Measurements from ENCODE around the gene BDKRB1. TPM values are rescaled to one million over a fixed set of nuclear protein-coding genes. Genes with fewer than 3 reads are reported as not detected.
"Not testable (repeated sequence)": the region's sequence is repeated elsewhere in the genome, so short reads cannot be mapped to it uniquely, and the experiment has no call there.

Gene BDKRB1
- total RNA-seq, 2 donors from 2014 or later = 3.2 to 5.5 TPM

GRCh38 chr14:96239711-96240141 is 16.3 kb upstream of the BDKRB1 start:
- intact Hi-C loops (cut with DNase I) = no loop called here
- H3K4me1 ChIP-seq = no peaks in the 10 kb centered on the region
- peak overlapping the region in 1 of 2 donors; percentile 51 for H3K9ac ChIP-seq (ENCODE audit: low read depth in 2 of 2, low read length in 2 of 2)
- H3K9me3 ChIP-seq = no peaks in the 10 kb centered on the region
- peak; percentile 79 for DNase-seq
- H3K36me3 ChIP-seq = peaks cover 6% of the 10 kb centered on the region
- no peak overlapping the region for H3K4me3 ChIP-seq
- TF ChIP-seq CTCF (IDR thresholded peaks at IDR 0.05) = no peak
- H3K27ac ChIP-seq = peak overlapping the region; percentile 64
- no peaks in the 10 kb centered on the region for H3K27me3 ChIP-seq

- H3K36me3 ChIP-seq = peaks cover 6% of the 10 kb centered on the region
- H3K9me3 ChIP-seq = no peaks in the 10 kb centered on the region
- no peak overlapping the region for H3K9ac ChIP-seq (ENCODE audit: low read depth in 2 of 2, low read length in 2 of 2)
- H3K4me1 ChIP-seq = no peaks in the 10 kb centered on the region
- no peak for TF ChIP-seq CTCF (IDR thresholded peaks at IDR 0.05)
- no peak overlapping the region for H3K27ac ChIP-seq
- no peak for DNase-seq
- intact Hi-C loops (cut with DNase I) = no loop called here
- H3K27me3 ChIP-seq = no peaks in the 10 kb centered on the region
- no peak overlapping the region for H3K4me3 ChIP-seq
Observed at GRCh38 chr14:96240641-96241040, 15.4 kb upstream of the BDKRB1 start.

- Histone ChIP-seq H3K4me1 (no peaks in the 10 kb centered on the region), H3K4me3 (no peak overlapping the region), H3K36me3 (peaks cover 6% of the 10 kb centered on the region), H3K9me3 (no peaks in the 10 kb centered on the region), H3K27me3 (no peaks in the 10 kb centered on the region), H3K27ac (no peak overlapping the region), H3K9ac (ENCODE audit: low read depth in 2 of 2, low read length in 2 of 2) (no peak overlapping the region)
- DNase-seq = no peak
- intact Hi-C loops (cut with DNase I) = no loop called here
- no peak for TF ChIP-seq CTCF (IDR thresholded peaks at IDR 0.05)
Observed at GRCh38 chr14:96242126-96242525, 13.9 kb upstream of the BDKRB1 start.

- Histone ChIP-seq H3K4me3 (no peak overlapping the region), H3K4me1 (no peaks in the 10 kb centered on the region), H3K9ac (ENCODE audit: low read depth in 2 of 2, low read length in 2 of 2) (no peak overlapping the region), H3K36me3 (peaks cover 6% of the 10 kb centered on the region), H3K27ac (no peak overlapping the region), H3K9me3 (no peaks in the 10 kb centered on the region), H3K27me3 (no peaks in the 10 kb centered on the region)
- intact Hi-C loops (cut with DNase I) = no loop called here
- DNase-seq = no peak
- no peak for TF ChIP-seq CTCF (IDR thresholded peaks at IDR 0.05)
Observed at GRCh38 chr14:96243785-96244184, 12.2 kb upstream of the BDKRB1 start.

GRCh38 chr14:96245074-96245473 is 10.9 kb upstream of the BDKRB1 start:
- H3K27ac ChIP-seq; H3K9me3 ChIP-seq; H3K27me3 ChIP-seq; H3K4me1 ChIP-seq; H3K4me3 ChIP-seq; H3K36me3 ChIP-seq; intact Hi-C loops (cut with DNase I); DNase-seq; H3K9ac ChIP-seq (ENCODE audit: low read depth in 2 of 2, low read length in 2 of 2): not testable (repeated sequence)

GRCh38 chr14:96245710-96246538 is 10.1 kb upstream of the BDKRB1 start:
- Histone ChIP-seq H3K36me3 (peaks cover 5% of the 10 kb centered on the region), H3K4me3 (no peak overlapping the region), H3K9ac (ENCODE audit: low read depth in 2 of 2, low read length in 2 of 2) (no peak overlapping the region), H3K27ac (no peak overlapping the region), H3K27me3 (no peaks in the 10 kb centered on the region), H3K4me1 (no peaks in the 10 kb centered on the region), H3K9me3 (no peaks in the 10 kb centered on the region)
- intact Hi-C loops (cut with DNase I) = no loop called here
- TF ChIP-seq CTCF (IDR thresholded peaks at IDR 0.05) = no peak
- no peak for DNase-seq
